AG08396 (cell line): ENCODE measurements around the gene OR51G1.
"Not testable (repeated sequence)": the region's sequence is repeated elsewhere in the genome, so short reads cannot be mapped to it uniquely, and the experiment has no call there.

Experiments
- DNase-seq: peaks from one replicate; pipeline ENCODE4 v3.0.0; 2012; ENCODE audit warnings: low spot score, mixed read lengths

OR51G1 gene

GRCh38 chr11:4924239-4924638 is at the start of gene OR51G1:
Gene OR51G1, minus strand, starts transcription at chr11:4924339. Its CDS starts 0 bp downstream, at chr11:4924339.
- no peak for DNase-seq

GRCh38 chr11:4962816-4963215 is 38.7 kb upstream of the OR51G1 start:
- no peak for DNase-seq

DNA sequence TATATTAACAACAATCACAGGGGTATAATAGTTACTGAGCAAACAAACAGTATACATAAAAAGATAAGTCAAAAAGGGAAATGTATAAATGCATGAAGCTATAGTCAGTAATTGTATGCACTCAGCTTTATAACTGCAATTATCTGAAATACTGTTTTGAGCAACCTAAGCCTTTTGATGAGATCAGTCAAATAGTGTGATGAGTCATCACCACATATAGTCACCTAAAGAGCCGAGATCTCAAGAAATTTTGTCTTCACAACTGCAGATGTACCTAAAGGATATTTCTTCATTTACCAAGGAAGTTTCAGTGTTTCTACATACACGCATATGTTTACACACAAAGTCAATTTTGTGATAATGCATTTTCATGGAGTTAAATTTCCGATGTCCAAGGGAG is 36.7 kb upstream of the OR51G1 start:
- DNase-seq: no peak

DNA sequence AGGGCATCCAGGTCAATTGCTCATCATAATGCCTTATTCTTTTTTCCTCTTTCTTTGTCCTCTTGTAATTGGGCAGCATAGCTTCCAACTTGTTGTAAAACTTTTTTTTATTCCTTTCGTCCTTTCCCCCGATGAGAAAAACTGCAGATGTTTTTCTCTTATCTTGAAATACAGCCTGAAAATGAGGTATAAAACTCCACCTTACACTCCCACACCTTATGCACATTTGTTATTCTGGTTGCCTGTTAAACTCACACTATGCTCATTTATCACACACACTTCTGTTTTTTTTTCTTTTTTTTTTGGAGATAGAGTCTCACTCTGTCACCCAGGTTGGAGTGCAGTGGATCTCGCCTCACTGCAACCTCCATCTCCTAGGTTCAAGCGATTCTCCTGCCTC is 33.3 kb upstream of the OR51G1 start:
- no peak for DNase-seq

- not testable (repeated sequence) for DNase-seq
These were observed 31.5 kb upstream of the OR51G1 start, which contains the start of gene OR51A2 for GRCh38 chr11:4955613-4956012. Gene OR51A2, minus strand, starts transcription at chr11:4955713. Its CDS starts 0 bp downstream, at chr11:4955713.

DNA sequence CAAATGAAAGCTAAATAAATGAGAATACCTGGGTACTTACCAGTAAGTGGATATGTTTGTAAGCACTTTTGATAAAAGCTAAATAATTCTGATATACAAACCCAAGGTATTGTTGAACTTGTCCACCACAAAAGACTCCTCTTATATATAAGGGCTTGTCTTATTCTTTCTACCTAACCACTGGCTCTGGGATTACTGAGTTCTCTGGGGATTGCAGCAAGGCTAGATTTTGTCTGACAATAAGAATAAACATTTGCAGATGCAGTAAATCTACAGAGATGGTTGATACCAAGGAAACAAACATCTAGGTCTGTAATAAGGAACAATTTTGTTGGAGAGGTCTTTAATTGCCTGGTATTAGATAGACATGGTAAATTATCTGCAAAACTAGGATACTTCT is 23.4 kb upstream of the OR51G1 start, which contains the start of gene OR51A4:
Gene OR51A4, minus strand, starts transcription at position 101 of the 400 bp plus-strand sequence. CDS start 505 bp downstream, outside the sequence.
- no peak for DNase-seq

DNA sequence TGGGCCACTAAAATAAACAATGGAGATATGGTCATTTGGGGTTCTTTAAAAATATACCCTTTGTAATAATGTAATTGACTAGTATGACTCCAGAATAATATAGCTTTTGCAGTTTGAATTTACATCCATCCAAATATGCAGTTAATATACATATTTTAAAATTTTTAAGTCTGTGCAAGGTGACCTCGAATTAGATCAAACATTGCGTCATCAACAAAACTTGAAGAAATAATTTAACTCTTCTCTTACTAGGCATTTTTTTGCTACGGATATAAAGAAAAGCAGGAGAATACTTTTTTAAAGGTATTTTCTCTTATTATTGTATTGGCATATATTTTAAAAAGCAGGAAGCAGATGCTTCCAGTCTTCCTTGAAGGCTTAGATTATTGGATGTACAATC is 12.6 kb upstream of the OR51G1 start:
- DNase-seq: no peak

DNA sequence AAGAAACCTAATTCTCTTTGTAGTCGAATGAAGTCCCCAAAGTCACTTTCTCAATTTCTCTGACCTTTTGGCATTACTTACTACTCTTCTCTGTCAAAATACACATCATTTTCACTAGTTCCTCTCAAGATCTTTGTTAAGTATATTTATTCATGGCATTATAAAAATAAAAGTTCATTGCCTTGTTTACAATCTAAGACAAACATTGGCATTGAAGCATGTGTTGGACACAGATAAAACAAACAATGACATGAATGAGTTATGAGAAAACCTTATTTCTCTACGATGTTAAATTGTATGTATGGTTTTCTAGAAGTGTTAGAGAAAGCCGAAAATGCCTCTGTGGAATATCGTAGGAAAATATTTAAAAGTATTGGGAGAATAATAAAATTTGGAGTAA is 8.6 kb upstream of the OR51G1 start:
- DNase-seq: no peak

GRCh38 chr11:4926608-4927007 is 2.5 kb upstream of the OR51G1 start:
- DNase-seq: no peak

- DNase-seq: no peak
These were observed 1.8 kb downstream of the OR51G1 start for GRCh38 chr11:4922304-4922703.

GRCh38 chr11:4921796-4922195 is 2.3 kb downstream of the OR51G1 start:
- no peak for DNase-seq

DNA sequence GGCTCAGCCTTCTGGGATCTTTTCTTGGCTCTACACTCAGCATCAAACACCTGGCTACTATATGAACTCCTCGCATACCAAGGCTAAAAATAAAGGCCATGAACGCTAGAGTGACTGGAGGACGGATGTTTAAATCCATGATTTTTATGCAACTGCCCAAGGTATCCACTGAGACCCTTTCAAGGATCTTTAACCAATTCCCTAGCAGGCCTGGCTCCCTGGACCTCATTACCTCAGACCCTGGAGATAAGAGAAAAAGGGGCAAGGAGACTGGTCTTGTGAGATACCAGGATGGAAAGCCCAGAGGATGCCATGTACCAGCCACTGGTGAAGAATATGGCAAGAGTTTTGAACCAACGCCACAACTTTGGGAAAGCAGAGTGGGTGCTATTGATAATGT is 4.9 kb downstream of the OR51G1 start, which contains the start of gene OR51G2:
Gene OR51G2, minus strand, starts transcription at position 101 of the 400 bp plus-strand sequence. CDS start 3,687 bp downstream, outside the sequence.
- DNase-seq: no peak

DNA sequence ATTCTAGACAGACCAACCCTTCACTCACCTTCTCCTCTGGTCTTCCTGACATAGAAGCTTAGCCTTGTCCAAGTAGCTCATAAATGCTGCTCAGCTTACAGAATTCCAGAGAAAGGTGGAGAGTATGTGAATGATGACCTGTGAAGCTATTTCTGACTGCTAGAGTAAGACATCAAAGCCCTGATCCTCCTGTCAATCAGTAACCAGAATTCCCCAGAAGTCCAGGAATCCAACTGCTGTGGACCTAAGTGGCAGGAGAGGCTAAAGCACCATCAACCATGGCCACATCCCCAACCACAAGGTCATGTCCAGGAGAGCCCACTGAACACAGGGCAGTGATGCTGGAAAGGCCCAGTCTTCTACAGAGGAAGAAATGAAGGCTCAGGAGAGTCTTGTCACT is 7.6 kb downstream of the OR51G1 start:
- no peak for DNase-seq

- DNase-seq: no peak
These were observed 20.7 kb downstream of the OR51G1 start, which contains the start of gene OR51A7 for GRCh38 chr11:4903484-4903883. Gene OR51A7, plus strand, starts transcription at chr11:4903783. Its CDS starts 3,587 bp downstream, at chr11:4907370.

- peak; percentile 70 for DNase-seq
These were observed 32.0 kb downstream of the OR51G1 start for GRCh38 chr11:4891996-4892640.

GRCh38 chr11:4890279-4890678 is 33.9 kb downstream of the OR51G1 start:
- no peak for DNase-seq

- DNase-seq: no peak
These were observed 36.5 kb downstream of the OR51G1 start for GRCh38 chr11:4887591-4887990.

DNA sequence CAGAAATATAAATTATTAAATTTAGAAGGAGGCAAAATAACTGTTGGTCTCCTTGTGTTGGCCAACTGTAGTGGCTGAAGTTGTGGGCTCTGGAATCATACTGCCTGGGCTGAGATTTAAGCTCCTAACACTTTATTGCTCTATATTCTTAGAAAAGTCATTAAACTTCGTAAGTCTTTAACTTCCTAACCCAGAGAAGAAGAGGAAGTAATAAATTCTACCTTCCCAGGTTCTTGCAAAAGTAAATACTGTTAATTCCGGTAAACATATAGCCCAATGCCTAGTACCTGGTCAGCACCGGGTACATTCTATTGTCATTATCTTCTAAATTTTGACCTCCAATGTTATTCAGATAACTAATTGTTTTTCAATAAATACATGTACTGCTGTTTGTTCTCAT is 38.0 kb downstream of the OR51G1 start:
- no peak for DNase-seq

- DNase-seq: no peak
These were observed 39.8 kb downstream of the OR51G1 start for GRCh38 chr11:4884361-4884760.

DNA sequence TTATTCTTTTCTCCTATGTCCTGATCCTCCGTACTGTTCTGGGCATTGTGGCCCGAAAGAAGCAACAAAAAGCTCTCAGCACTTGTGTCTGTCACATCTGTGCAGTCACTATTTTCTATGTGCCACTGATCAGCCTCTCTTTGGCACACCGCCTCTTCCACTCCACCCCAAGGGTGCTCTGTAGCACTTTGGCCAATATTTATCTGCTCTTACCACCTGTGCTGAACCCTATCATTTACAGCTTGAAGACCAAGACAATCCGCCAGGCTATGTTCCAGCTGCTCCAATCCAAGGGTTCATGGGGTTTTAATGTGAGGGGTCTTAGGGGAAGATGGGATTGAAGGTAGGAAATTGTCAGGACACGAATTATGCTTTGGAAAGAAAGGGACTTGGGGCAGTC is 41.6 kb downstream of the OR51G1 start:
- DNase-seq: no peak

- DNase-seq: peak; percentile 7
These were observed 42.2 kb downstream of the OR51G1 start, which contains the start of gene OR51T1 for GRCh38 chr11:4881860-4882500. Gene OR51T1, plus strand, starts transcription at chr11:4881900. Its CDS starts 0 bp downstream, at chr11:4881900.

DNA sequence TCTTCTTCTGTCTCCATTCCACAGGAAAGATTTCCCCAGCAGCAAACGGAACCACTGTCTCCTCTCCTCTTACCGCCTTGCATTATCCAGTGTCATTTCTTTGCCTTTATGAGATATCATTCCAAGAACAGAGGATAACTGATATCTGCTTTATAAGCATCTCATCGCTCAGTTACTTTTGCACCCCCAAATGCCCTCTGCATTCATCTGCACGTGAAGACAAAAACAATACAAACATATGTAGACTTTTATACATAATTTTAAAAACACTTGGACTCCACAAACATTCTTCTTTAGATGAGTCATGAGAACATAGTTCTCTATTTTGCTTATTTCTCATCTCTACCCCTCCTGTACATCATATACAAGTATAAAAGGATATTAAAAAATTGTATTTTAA is 43.0 kb downstream of the OR51G1 start:
- no peak for DNase-seq
